ENCODE results near the gene BCL2L2. TPM values are rescaled to one million over a fixed set of nuclear protein-coding genes. Genes with fewer than 3 reads are reported as not detected.

BCL2L2 gene
- total RNA-seq, 6 experiments from 2014 or later: 8.8 to 15.8 (median 12.1) TPM

DNA sequence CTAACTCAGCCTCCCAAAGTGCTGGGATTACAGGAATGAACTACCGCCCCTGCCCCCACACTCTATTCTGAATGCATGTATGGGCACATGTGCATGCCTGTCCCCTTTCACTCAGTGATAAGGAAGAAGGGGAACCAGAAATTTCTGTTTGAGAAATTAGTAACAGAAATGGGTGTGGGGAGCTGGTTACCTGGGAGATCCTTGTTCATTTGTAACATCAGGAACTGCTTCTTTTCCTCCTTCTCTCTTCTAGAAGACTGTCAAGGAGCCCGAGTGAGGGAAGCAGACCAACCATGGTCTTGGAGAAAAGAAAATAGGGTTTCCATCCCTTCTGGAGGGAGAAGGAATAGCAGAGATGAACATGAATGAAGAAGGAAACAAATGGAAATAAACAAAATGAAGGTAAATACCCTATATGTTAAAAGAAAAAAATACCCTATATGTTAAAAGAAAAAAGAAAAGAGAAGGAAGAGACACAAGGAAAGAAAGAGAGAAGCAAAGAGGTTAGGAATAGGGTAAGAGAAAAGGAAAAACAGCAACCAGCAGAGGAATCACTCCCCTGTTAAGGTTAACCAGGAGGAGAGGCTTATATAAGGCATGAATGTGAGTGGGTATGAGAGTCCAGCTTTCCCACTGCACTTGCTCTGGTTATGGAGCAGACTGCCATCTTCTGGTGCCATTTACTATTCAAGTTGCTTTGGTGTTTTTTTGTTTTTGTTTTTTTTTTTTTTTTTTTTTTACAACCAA, 7.2 kb upstream of the BCL2L2 start:
- TF ChIP-seq POLR2A (IDR thresholded peaks at IDR 0.05): no peak
- TF ChIP-seq, protein P1, sequence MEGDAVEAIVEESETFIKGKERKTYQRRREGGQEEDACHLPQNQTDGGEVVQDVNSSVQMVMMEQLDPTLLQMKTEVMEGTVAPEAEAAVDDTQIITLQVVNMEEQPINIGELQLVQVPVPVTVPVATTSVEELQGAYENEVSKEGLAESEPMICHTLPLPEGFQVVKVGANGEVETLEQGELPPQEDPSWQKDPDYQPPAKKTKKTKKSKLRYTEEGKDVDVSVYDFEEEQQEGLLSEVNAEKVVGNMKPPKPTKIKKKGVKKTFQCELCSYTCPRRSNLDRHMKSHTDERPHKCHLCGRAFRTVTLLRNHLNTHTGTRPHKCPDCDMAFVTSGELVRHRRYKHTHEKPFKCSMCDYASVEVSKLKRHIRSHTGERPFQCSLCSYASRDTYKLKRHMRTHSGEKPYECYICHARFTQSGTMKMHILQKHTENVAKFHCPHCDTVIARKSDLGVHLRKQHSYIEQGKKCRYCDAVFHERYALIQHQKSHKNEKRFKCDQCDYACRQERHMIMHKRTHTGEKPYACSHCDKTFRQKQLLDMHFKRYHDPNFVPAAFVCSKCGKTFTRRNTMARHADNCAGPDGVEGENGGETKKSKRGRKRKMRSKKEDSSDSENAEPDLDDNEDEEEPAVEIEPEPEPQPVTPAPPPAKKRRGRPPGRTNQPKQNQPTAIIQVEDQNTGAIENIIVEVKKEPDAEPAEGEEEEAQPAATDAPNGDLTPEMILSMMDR (IDR thresholded peaks at IDR 0.05): peak in 2 of 4 donors; percentile 22
- Histone ChIP-seq H3K4me3 (no peak overlapping the region), H3K27me3 (no peaks in the 10 kb centered on the region), H3K36me3 (peaks cover 0 to 10% (median 0%) of the 10 kb centered on the region in 4 donors), H3K27ac (peak overlapping the region in 1 of 3 donors; percentile 98), H3K9me3 (no peaks in the 10 kb centered on the region), H3K4me1 (peaks cover 0 to 11% (median 3%) of the 10 kb centered on the region in 4 donors)
- DNase-seq (no peak), ATAC-seq (no peak)
- intact Hi-C loops (cut with DNase I): no loop called here
- 66% methylated on average over 2 of the region's 2 CpGs for WGBS (ENCODE audit: insufficient coverage, low coverage, low lambda C conversion rate, missing lambda C conversion rate)

DNA sequence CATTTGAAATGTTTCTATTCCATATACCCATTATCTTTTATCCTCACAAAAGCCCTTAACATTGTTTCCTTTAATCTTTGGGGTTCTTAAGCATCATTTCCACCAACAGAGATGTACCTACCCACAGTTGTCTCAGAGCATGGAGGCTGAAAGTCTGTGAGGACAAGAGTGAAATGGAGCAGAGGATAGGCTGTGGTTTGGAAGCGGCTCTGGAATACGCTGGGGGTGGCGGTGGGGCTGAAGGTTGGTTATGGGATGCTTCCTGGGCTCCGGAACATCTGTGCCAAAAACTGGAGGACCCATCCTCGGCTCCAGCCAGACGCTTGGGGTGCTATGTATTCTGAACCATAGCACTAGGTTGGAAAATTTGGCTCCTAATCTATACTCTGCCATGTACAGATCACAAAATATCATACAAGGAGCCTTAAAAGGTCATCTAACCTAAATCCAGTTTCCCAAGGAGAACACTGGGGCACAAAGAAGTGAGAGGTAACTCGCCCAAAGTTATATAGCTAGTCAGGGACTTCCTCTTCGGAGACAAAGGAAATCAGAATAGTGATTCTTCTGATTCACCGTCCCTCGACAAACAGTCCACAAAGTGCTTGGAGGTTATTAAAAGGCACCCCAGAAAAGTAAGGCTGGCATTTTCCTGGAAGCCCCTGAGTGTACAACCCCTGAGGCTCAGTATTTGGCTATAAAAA, 6.5 kb upstream of the BCL2L2 start:
- TF ChIP-seq POLR2A (IDR thresholded peaks at IDR 0.05): no peak
- TF ChIP-seq, protein P1 (IDR thresholded peaks at IDR 0.05): no peak
- no peaks in the 10 kb centered on the region for H3K27me3 ChIP-seq
- peaks cover 0 to 10% (median 0%) of the 10 kb centered on the region in 4 donors for H3K36me3 ChIP-seq
- 76% methylated on average over 10 of the region's 10 CpGs for WGBS (ENCODE audit: insufficient coverage, low coverage, low lambda C conversion rate, missing lambda C conversion rate)
- no peak for ATAC-seq
- no peak for DNase-seq
- H3K27ac ChIP-seq: peak overlapping the region; percentile 94 to 99 (median 98)
- no peaks in the 10 kb centered on the region for H3K9me3 ChIP-seq
- peak overlapping the region; percentile 55 to 81 (median 60) for H3K4me3 ChIP-seq
- intact Hi-C loops (cut with DNase I): no loop called here
- peaks cover 0 to 5% (median 2%) of the 10 kb centered on the region in 4 donors for H3K4me1 ChIP-seq

DNA sequence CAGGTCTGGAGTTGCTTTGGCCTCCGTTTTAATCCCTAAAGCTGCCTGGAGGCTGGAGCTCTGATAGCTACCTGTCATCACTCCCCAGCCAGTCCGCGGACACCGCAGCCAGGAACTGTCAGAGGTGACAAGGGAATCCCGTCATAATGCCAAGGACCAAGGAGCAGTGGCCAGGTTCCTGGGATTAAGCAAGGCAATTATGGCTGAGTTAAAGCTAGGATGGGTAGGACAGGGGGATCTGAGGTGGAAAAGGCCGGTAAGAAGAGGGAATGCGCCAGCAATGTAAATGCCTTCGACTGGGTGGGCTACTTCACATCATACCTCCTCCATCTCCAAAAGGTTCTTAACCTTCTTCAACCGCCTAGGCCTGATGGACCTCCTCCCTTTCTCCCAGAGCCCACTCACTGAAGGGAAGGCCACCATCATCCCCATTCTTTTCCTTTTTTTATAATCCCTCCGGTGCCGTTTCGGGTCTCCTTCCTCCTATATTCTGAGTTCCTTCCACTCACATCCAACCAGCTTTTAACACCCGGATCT, 5.9 kb upstream of the BCL2L2 start:
- no peaks in the 10 kb centered on the region for H3K27me3 ChIP-seq
- DNase-seq (peak; percentile 44 to 67 (median 62)), ATAC-seq (peak in 1 of 4 donors; percentile 4)
- peak overlapping the region; percentile 94 to 99 (median 98) for H3K27ac ChIP-seq
- H3K9me3 ChIP-seq: no peaks in the 10 kb centered on the region
- peak overlapping the region; percentile 55 to 81 (median 60) for H3K4me3 ChIP-seq
- peaks cover 0 to 10% (median 0%) of the 10 kb centered on the region in 4 donors for H3K36me3 ChIP-seq
- peaks cover 0 to 7% (median 2%) of the 10 kb centered on the region in 4 donors for H3K4me1 ChIP-seq
- 2% methylated on average over 13 of the region's 13 CpGs for WGBS (ENCODE audit: insufficient coverage, low coverage, low lambda C conversion rate, missing lambda C conversion rate)
- intact Hi-C loops (cut with DNase I): no loop called here
- TF ChIP-seq, protein P1 (IDR thresholded peaks at IDR 0.05): no peak
- TF ChIP-seq POLR2A (IDR thresholded peaks at IDR 0.05): no peak

DNA sequence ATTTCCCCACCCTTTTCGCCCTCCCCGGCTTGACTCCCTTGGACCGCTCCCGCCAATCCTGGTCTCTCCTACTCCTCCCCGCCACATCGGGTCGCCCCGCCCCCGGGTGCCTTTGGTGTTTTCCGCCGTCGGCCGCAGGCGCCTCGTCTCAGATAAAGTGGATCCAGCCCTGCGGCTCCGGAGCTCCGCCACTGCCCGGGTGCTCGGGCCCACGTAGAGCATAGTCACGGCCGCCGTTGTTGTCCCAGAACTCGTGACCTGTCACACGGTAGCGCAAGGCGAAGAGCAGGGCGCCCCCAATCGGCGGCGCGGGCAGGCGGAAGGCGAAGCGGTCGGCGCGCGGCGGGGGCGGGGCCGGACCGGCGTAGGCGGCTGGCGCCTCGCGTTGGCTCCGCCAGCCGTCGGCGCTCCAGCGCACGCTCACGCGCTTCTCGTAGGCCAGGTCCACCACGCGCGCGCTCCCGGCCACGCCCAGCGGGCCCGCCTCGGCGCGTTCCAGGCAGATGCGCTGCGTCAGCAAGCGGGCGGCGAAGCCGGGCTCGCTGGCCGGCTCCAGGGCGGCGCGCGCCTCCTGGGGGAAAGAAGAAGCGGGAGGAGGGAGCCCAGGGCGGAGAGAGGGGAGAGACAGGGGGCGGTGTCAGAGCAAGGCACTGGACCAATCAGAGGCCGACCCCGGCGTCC, 5.2 kb upstream of the BCL2L2 start:
- Histone ChIP-seq H3K9me3 (no peaks in the 10 kb centered on the region), H3K27me3 (no peaks in the 10 kb centered on the region), H3K4me3 (peak overlapping the region; percentile 67 to 81 (median 79)), H3K27ac (peak overlapping the region; percentile 94 to 99 (median 98)), H3K4me1 (peaks cover 0 to 14% (median 5%) of the 10 kb centered on the region in 4 donors), H3K36me3 (peaks cover 0 to 10% (median 0%) of the 10 kb centered on the region in 4 donors)
- ATAC-seq (peak; percentile 74 to 88 (median 82)), DNase-seq (peak; percentile 99)
- under 1% methylated on average over 26 of the region's 87 CpGs for WGBS (ENCODE audit: insufficient coverage, low coverage, low lambda C conversion rate, missing lambda C conversion rate)
- TF ChIP-seq POLR2A (IDR thresholded peaks at IDR 0.05): peak; percentile 33
- TF ChIP-seq, protein P1 (IDR thresholded peaks at IDR 0.05): peak; percentile 77 to 94 (median 82)
- intact Hi-C loops (cut with DNase I): no loop called here

Data from right lobe of liver (tissue), 6 donors.